GM18873 (cell line): Measurements from ENCODE around the gene CREB5.

ENCODE experiments used
- ATAC-seq: cut with Tn5 transposase; IDR thresholded peaks from one replicate; pipeline ENCODE4 v1.9.1; 2021; ENCODE audit warnings: mild to moderate bottlenecking, moderate library complexity, moderate number of reproducible peaks; ENCODE audit not compliant: unreplicated experiment, low FRiP score

Gene CREB5

GRCh38 chr7:28507525-28508282 is 95.4 kb downstream of the CREB5 start:
- ATAC-seq: no peak

- ATAC-seq: no peak
These were observed 97.1 kb downstream of the CREB5 start for GRCh38 chr7:28509251-28510025.

GRCh38 chr7:28510026-28510369 is 97.7 kb downstream of the CREB5 start:
- no peak for ATAC-seq

- ATAC-seq: no peak
These were observed 100.5 kb downstream of the CREB5 start for GRCh38 chr7:28512668-28513440.

GRCh38 chr7:28516390-28517172 is 104.3 kb downstream of the CREB5 start:
- ATAC-seq: no peak

- no peak for ATAC-seq
These were observed 104.9 kb downstream of the CREB5 start for GRCh38 chr7:28517206-28517605.

GRCh38 chr7:28517606-28518005 is 105.3 kb downstream of the CREB5 start:
- ATAC-seq: no peak

GRCh38 chr7:28520074-28521015 is 108.0 kb downstream of the CREB5 start:
- no peak for ATAC-seq

- no peak for ATAC-seq
These were observed 112.7 kb downstream of the CREB5 start for GRCh38 chr7:28524978-28525377.

GRCh38 chr7:28528899-28529298 is 116.6 kb downstream of the CREB5 start:
- no peak for ATAC-seq

- no peak for ATAC-seq
These were observed 117.4 kb downstream of the CREB5 start for GRCh38 chr7:28529755-28530154.

- no peak for ATAC-seq
These were observed 118.0 kb downstream of the CREB5 start for GRCh38 chr7:28530175-28530802.

- ATAC-seq: no peak
These were observed 118.5 kb downstream of the CREB5 start for GRCh38 chr7:28530803-28531175.

GRCh38 chr7:28531291-28531690 is 119.0 kb downstream of the CREB5 start:
- no peak for ATAC-seq

- ATAC-seq: no peak
These were observed 119.9 kb downstream of the CREB5 start for GRCh38 chr7:28532181-28532580.

- ATAC-seq: no peak
These were observed 120.9 kb downstream of the CREB5 start for GRCh38 chr7:28533267-28533666.

- no peak for ATAC-seq
These were observed 121.6 kb downstream of the CREB5 start for GRCh38 chr7:28533731-28534531.

- ATAC-seq: no peak
These were observed 123.9 kb downstream of the CREB5 start for GRCh38 chr7:28536259-28536658.
